Heart left ventricle (tissue), 13 donors: ENCODE data around the gene MRPL30.

ENCODE experiments used
- POLR2A ChIP-seq, 2 donors: fragments of 450-650 bp; IDR thresholded peaks; one replicate each; pipeline ENCODE4 v1.6.1; 2017; ENCODE audit warnings: antibody characterized with exemption in 2 of 2, mild to moderate bottlenecking in 2 of 2, moderate library complexity in 2 of 2
- TF ChIP-seq, protein P1 (sequence below), 12 donors: fragments of 200-600 bp; sonication (generic) in 4 of 12; IDR thresholded peaks; one replicate each; pipeline versions ENCODE4 v1.5.0 to v1.8.0; 2018 to 2022; ENCODE audit warnings: antibody characterized with exemption in 12 of 12, mild to moderate bottlenecking in 5 of 12
- donor health status: ischemic (EF 13 %, LVEDD 7.1; RV severe dilation, severe dysfunction).
- donor health status: DM: no; HTN: yes; CAD: no.
- donor health status: DM: no; HTN: no; CAD: no.
- donor health status: ischemic (EF 25% LVEDD 6.9; RV normal size, moderate dysfunction).
- donor health status: ischemic (EF 25% LVEDD 5.7; RV mildly dilated, moderate dysfunction).
- donor health status: ischemic (EF 35%, LVEDD 5.7; RV mildly dilated, moderate dysfunction).
- donor health status: nonischemic (EF 11% LVEDD 7.7; RV severe dilation, severe dysfunction).
- donor health status: DM: yes; HTN: yes; CAD: no.
- donor health status: PGD.
- donor health status: ischemic (EF 29% LVEDD 5.4; RV normal size, mild dysfunction).
- donor health status: nonischemic (EF 23%, LVEDD 6.1; RV moderate dilation, normal function).

GRCh38 chr2:99217929-99218501 is 37.0 kb downstream of the MRPL30 start:
- TF ChIP-seq POLR2A (IDR thresholded peaks at IDR 0.05): no peak
- TF ChIP-seq, protein P1, sequence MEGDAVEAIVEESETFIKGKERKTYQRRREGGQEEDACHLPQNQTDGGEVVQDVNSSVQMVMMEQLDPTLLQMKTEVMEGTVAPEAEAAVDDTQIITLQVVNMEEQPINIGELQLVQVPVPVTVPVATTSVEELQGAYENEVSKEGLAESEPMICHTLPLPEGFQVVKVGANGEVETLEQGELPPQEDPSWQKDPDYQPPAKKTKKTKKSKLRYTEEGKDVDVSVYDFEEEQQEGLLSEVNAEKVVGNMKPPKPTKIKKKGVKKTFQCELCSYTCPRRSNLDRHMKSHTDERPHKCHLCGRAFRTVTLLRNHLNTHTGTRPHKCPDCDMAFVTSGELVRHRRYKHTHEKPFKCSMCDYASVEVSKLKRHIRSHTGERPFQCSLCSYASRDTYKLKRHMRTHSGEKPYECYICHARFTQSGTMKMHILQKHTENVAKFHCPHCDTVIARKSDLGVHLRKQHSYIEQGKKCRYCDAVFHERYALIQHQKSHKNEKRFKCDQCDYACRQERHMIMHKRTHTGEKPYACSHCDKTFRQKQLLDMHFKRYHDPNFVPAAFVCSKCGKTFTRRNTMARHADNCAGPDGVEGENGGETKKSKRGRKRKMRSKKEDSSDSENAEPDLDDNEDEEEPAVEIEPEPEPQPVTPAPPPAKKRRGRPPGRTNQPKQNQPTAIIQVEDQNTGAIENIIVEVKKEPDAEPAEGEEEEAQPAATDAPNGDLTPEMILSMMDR (IDR thresholded peaks at IDR 0.05): no peak
